ENCODE results near the gene SAE1.
A peak's percentile ranks its signal among the peaks of the same experiment; 100 is the strongest.

DNA sequence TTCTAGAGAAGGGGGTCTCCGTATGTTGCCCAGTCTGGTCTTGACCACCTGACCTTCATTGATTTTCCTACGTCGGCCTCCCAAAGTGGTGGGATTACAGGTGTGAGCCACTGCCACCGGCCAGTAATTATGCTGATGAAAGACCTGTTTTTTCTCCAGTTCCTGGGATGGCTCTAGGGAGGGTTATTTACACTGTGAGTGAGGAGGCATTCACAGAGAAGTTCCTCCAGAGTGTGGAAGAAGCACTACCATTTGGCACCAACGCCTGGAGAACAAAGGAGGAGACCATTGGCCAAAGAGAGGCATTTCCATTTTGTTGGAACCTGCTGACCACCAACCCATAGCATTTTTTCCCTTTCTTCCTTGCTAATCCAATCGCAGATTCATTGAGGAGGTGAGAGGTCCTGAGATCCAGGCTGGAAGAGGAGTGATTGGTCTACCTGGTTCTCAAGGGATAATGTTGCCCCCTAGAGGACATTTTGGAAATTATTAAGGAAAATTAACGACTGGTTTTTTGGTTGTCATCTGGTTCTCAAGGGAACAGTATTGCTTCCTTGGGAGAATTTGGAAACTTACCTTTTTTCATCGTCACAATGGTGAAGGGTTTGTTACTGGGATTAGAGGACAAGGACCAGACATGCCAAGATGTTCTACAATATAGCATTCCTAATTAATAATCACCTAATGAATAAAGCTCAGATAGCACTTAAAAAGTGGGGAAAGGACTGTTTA, 5.5 kb upstream of the SAE1 start:
- TF ChIP-seq, protein P1, sequence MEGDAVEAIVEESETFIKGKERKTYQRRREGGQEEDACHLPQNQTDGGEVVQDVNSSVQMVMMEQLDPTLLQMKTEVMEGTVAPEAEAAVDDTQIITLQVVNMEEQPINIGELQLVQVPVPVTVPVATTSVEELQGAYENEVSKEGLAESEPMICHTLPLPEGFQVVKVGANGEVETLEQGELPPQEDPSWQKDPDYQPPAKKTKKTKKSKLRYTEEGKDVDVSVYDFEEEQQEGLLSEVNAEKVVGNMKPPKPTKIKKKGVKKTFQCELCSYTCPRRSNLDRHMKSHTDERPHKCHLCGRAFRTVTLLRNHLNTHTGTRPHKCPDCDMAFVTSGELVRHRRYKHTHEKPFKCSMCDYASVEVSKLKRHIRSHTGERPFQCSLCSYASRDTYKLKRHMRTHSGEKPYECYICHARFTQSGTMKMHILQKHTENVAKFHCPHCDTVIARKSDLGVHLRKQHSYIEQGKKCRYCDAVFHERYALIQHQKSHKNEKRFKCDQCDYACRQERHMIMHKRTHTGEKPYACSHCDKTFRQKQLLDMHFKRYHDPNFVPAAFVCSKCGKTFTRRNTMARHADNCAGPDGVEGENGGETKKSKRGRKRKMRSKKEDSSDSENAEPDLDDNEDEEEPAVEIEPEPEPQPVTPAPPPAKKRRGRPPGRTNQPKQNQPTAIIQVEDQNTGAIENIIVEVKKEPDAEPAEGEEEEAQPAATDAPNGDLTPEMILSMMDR (conservative IDR thresholded peaks at IDR 0.05 in 1 of 2, IDR thresholded peaks at IDR 0.05 in 1 of 2; ENCODE audit: extremely low read depth in 1 of 2, insufficient read depth in 1 of 2, low read depth in 1 of 2, low read length in 2 of 2), result peak; percentile 52 to 62
- TF ChIP-seq EZH2 (IDR thresholded peaks at IDR 0.05; ENCODE audit: borderline replicate concordance, low read length), result no peak

Measured in mammary epithelial cell (primary cell).